Thoracic aorta (tissue), 2 donors: ENCODE measurements around the gene XRCC4. TPM values are rescaled to one million over a fixed set of nuclear protein-coding genes. Genes with fewer than 3 reads are reported as not detected.
"Not testable (repeated sequence)": the region's sequence is repeated elsewhere in the genome, so short reads cannot be mapped to it uniquely, and the experiment has no call there.

Experiments used
- ATAC-seq: fragments of 150-250 bp; one replicate; pipeline ENCODE4 v1.8.0; 2017; ENCODE audit warnings: low read depth; ENCODE audit not compliant: insufficient number of reproducible peaks, low FRiP score
- DNase-seq: peaks from one replicate; pipeline ENCODE4 v3.0.0-alpha.2; 2020; ENCODE audit warnings: low spot score
- H3K27ac ChIP-seq, 2 donors: fragments of 200-600 bp; sonication (generic); 1 replicate in 1 of 2; 2 replicates in 1 of 2; pipeline ENCODE4 v1.5.1; 2016; ENCODE audit warnings: mild to moderate bottlenecking in 2 of 2, moderate library complexity in 2 of 2
- H3K27me3 ChIP-seq: fragments of 200-600 bp; sonication (generic); replicated peaks from 2 replicates; pipeline ENCODE4 v1.6.0; 2016; ENCODE audit warnings: mild to moderate bottlenecking; ENCODE audit not compliant: insufficient read depth
- H3K36me3 ChIP-seq: fragments of 200-600 bp; sonication (generic); one replicate; pipeline ENCODE4 v1.5.1; 2016
- H3K4me1 ChIP-seq, 2 donors: fragments of 200-600 bp; sonication (generic); 1 replicate in 1 of 2; 2 replicates in 1 of 2; pipeline versions ENCODE4 v1.5.1 to v1.6.0; 2016; ENCODE audit warnings: low read depth in 2 of 2, mild to moderate bottlenecking in 1 of 2; ENCODE audit not compliant: control insufficient read depth in 1 of 2
- H3K4me3 ChIP-seq: fragments of 200-600 bp; sonication (generic); 2 replicates; pipeline ENCODE4 v1.5.1; 2016; ENCODE audit warnings: mild to moderate bottlenecking
- H3K9me3 ChIP-seq: fragments of 200-600 bp; sonication (generic); 2 replicates; pipeline ENCODE4 v1.5.1; 2016
- total RNA-seq, 2 donors: library from RNA; depleted of rRNA; stranded (reverse); fragments of >200 nt; gene quantifications; one replicate each; pipeline versions ENCODE4 v1.1.0 to v1.2.3, GENCODE V29; 2016
- TF ChIP-seq, protein P1 (sequence below): fragments of 200-600 bp; sonication (generic); IDR thresholded peaks from one replicate; pipeline ENCODE4 v1.5.1; 2019; ENCODE audit warnings: antibody characterized with exemption

The XRCC4 gene
- total RNA-seq, 2 donors from 2014 or later, result 7.8 to 11.1 TPM

DNA sequence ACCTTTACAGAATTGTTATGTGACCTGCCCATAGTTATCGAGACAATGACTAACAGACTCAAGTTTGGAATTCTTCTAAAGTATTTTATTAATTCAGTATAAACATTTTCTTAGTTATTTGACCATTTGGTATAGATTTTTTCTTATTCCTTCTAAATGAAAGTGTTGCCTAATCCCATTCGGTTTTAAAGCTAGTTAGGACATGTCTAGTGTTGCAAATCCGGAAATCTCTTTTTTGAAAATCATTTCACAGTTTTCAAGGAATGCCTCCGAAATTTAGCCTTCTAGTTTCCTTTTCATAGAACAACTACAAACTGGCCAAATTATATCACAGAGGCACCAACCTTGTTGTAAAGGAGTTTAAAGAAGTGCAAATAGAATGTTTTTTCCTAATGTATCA, 171.8 kb downstream of the XRCC4 start:
- Histone ChIP-seq H3K9me3 (no peaks in the 10 kb centered on the region), H3K27ac (no peak overlapping the region), H3K4me3 (no peak overlapping the region), H3K4me1 (no peaks in the 10 kb centered on the region), H3K36me3 (no peaks in the 10 kb centered on the region), H3K27me3 (no peaks in the 10 kb centered on the region)
- DNase-seq (no peak), ATAC-seq (no peak)
- TF ChIP-seq, protein P1, sequence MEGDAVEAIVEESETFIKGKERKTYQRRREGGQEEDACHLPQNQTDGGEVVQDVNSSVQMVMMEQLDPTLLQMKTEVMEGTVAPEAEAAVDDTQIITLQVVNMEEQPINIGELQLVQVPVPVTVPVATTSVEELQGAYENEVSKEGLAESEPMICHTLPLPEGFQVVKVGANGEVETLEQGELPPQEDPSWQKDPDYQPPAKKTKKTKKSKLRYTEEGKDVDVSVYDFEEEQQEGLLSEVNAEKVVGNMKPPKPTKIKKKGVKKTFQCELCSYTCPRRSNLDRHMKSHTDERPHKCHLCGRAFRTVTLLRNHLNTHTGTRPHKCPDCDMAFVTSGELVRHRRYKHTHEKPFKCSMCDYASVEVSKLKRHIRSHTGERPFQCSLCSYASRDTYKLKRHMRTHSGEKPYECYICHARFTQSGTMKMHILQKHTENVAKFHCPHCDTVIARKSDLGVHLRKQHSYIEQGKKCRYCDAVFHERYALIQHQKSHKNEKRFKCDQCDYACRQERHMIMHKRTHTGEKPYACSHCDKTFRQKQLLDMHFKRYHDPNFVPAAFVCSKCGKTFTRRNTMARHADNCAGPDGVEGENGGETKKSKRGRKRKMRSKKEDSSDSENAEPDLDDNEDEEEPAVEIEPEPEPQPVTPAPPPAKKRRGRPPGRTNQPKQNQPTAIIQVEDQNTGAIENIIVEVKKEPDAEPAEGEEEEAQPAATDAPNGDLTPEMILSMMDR, result no peak

DNA sequence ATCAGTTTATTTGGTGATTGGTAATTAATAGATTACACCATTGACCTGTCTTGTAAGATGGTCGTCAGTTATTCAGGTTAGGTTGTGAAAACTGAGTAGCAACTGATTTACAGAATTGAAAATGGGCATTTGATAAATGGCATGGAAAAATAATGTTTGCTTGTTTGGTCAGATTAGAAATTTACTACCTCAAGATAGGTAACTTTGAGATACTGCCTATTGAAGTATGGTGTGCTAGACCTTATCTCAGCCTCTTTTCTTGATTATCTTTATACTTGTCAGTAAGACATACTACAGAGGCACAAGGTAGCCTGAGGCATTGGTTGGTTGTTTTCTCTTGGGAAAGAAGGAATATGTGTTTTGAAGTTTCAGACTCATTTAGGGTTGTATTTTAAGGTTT, 174.5 kb downstream of the XRCC4 start:
- ATAC-seq, result no peak

DNA sequence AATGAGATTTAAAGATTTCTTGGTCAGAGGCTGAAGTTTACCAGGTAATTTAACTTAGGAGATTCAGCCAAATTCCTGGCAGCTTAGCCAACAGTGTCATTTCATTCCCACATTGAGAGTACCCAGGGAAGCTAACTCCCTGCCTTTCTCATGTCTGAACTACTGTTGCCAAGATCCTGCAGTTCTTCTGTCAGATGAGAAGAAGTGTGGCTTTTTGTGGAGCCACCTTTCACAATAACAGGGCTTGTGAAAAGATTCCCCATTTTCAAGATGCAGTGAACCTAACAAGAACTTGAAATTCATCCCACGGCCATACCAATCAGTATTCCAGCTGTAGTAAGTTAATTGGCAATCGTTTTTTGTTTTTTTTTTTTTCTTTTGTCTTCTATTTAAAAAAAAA, 176.4 kb downstream of the XRCC4 start:
- no peak overlapping the region for H3K4me3 ChIP-seq
- H3K4me1 ChIP-seq, result no peaks in the 10 kb centered on the region
- H3K27me3 ChIP-seq, result no peaks in the 10 kb centered on the region
- H3K9me3 ChIP-seq, result no peaks in the 10 kb centered on the region
- H3K27ac ChIP-seq, result no peak overlapping the region
- no peak for DNase-seq
- no peaks in the 10 kb centered on the region for H3K36me3 ChIP-seq
- TF ChIP-seq, protein P1, result no peak
- ATAC-seq, result no peak

More for the DNA sequence above, 174.5 kb downstream of the XRCC4 start:
- TF ChIP-seq, protein P1, result no peak
- H3K27ac ChIP-seq, result no peak overlapping the region
- H3K36me3 ChIP-seq, result no peaks in the 10 kb centered on the region
- no peak for DNase-seq
- no peaks in the 10 kb centered on the region for H3K9me3 ChIP-seq
- no peak overlapping the region for H3K4me3 ChIP-seq
- H3K4me1 ChIP-seq, result no peaks in the 10 kb centered on the region
- H3K27me3 ChIP-seq, result no peaks in the 10 kb centered on the region

DNA sequence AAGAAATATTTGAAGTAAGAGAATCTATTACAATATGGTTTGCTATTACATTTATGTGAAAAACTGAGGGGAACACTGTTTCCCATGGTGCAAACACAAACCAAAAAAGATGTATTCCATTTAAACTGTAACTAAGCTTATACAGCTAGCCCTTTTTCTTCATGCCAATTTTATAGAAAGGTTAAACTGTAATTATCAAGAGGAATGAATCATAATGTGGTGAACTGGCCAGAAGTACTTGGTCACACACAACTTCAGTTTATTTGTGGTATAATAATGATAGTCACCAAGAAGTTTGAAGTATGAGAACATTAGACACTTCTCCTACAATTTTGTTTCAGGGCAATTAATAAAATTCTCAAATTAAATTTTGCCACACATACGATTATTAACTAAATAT, 177.9 kb downstream of the XRCC4 start:
- Histone ChIP-seq H3K27ac (no peak overlapping the region), H3K9me3 (no peaks in the 10 kb centered on the region), H3K27me3 (no peaks in the 10 kb centered on the region), H3K4me3 (no peak overlapping the region), H3K36me3 (no peaks in the 10 kb centered on the region), H3K4me1 (no peaks in the 10 kb centered on the region)
- ATAC-seq (no peak), DNase-seq (no peak)
- TF ChIP-seq, protein P1, result no peak

DNA sequence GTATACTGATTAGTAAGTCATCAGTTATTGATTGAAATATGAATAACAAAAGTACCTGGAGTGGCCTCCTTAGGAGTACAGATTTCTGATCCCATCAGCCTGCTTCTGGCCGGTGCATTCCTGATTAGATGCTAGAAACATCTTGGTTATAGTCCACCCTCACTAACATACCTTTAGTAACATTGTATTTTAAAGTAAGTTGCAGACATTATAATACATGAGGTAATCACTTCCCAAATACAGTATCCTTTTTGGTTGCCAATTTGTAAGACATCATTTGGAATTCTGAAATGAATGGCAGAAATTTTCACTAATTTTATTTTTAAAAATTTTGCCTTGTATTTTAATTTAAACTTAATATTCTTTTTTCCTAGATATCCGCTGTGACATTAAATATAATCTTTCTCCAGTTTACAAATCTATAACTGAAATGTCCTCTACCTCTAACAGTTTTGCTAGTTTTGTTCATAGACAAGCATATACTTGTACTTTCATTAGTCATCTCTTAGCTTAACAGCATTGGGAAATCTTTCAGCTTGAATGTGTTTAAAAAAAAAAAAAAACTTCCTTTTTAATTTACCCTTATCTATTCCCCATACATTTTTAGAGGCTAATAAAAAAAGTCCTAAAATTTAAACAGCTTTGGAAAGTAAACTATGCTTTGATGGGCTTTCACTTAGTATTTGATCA, 178.9 kb downstream of the XRCC4 start:
- TF ChIP-seq, protein P1, result no peak
- DNase-seq (no peak), ATAC-seq (no peak)
- H3K27me3 ChIP-seq, result no peaks in the 10 kb centered on the region
- H3K36me3 ChIP-seq, result no peaks in the 10 kb centered on the region
- H3K4me3 ChIP-seq, result no peak overlapping the region
- H3K9me3 ChIP-seq, result no peaks in the 10 kb centered on the region
- no peaks in the 10 kb centered on the region for H3K4me1 ChIP-seq
- H3K27ac ChIP-seq, result no peak overlapping the region

DNA sequence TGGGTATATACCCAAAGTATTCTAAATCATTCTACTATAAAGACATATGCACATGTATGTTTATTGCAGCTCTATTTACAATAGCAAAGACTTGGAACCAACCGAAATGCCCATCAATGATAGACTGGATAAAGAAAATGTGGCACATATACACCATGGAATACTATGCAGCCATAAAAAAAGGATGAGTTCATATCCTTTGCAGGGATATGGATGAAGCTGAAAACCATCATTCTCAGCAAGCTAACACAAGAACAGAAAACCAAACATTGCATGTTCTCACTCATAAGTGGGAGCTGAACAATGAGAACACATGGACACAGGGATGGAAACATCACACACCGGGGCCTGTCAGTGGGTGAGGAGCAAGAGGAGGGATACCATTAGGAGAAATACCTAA, 180.3 kb downstream of the XRCC4 start:
- not testable (repeated sequence) for H3K4me1 ChIP-seq, H3K9me3 ChIP-seq, H3K4me3 ChIP-seq, ATAC-seq, H3K27me3 ChIP-seq, DNase-seq, H3K27ac ChIP-seq, H3K36me3 ChIP-seq
